OCI-LY1 (cell line): ENCODE results near the gene MTERF1.

Experiments used
- EZH2 ChIP-seq: fragments of 200-600 bp; sonication (generic), shearing (Covaris generic); IDR thresholded peaks from 2 replicates; pipeline ENCODE4 v1.8.0; 2017; ENCODE audit warnings: borderline replicate concordance, mixed run types, mild to moderate bottlenecking, antibody characterized with exemption, low read length, moderate library complexity, mixed read lengths
- TF ChIP-seq, protein P1 (sequence below): fragments of 200-600 bp; sonication (generic), shearing (Covaris generic); IDR thresholded peaks from 2 replicates; pipeline ENCODE4 v1.5.1; 2017; ENCODE audit warnings: mild to moderate bottlenecking, antibody characterized with exemption, low read length, moderate library complexity, mixed read lengths

DNA sequence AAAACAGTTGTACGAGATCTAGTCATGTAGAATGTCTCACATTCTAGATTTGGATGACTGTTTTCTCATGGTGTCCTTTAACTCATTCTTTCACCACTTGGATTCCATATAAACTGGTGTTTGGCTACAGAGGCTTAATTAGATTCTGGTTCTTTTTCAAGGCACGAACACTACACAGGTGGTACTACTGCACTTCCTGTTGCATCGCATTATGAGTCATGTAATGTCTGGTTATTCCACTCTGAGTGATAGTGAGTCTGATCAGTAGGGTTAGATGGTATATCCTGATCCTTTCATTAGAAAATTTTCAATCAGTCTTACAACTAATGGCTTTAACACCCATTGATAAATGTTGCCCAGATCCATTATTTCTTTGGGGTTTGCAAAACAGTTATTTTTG lies 49.0 kb upstream of the MTERF1 start:
- TF ChIP-seq, protein P1, sequence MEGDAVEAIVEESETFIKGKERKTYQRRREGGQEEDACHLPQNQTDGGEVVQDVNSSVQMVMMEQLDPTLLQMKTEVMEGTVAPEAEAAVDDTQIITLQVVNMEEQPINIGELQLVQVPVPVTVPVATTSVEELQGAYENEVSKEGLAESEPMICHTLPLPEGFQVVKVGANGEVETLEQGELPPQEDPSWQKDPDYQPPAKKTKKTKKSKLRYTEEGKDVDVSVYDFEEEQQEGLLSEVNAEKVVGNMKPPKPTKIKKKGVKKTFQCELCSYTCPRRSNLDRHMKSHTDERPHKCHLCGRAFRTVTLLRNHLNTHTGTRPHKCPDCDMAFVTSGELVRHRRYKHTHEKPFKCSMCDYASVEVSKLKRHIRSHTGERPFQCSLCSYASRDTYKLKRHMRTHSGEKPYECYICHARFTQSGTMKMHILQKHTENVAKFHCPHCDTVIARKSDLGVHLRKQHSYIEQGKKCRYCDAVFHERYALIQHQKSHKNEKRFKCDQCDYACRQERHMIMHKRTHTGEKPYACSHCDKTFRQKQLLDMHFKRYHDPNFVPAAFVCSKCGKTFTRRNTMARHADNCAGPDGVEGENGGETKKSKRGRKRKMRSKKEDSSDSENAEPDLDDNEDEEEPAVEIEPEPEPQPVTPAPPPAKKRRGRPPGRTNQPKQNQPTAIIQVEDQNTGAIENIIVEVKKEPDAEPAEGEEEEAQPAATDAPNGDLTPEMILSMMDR: no peak
- TF ChIP-seq EZH2: no peak
